Caco-2 (cell line): Measurements from ENCODE around the gene SPPL2B. TPM values are rescaled to one million over a fixed set of nuclear protein-coding genes. Genes with fewer than 3 reads are reported as not detected.
"Not testable (repeated sequence)": the region's sequence is repeated elsewhere in the genome, so short reads cannot be mapped to it uniquely, and the experiment has no call there.

Source experiments
- BruUV-seq: library from RNA; stranded (reverse); fragments of 400-500 nt; replicated peaks from 2 replicates; lab custom pipeline; 2021; lab: Mats Ljungman, UMichigan
- CTCF ChIA-PET: fragments of 300-600 bp; sonication (Branson Sonifier 250); formaldehyde crosslinking; loops from one replicate; lab custom pipeline; 2022; ENCODE audit warnings: antibody characterized with exemption; lab: Charles Lee
- POLR2A ChIA-PET: fragments of 300-600 bp; sonication (Branson Sonifier 250); formaldehyde crosslinking; loops from one replicate; lab custom pipeline; 2022; ENCODE audit warnings: antibody characterized with exemption; lab: Charles Lee
- DNase-seq, 2 experiments: peaks; one replicate each; pipeline versions ENCODE4 v3.0.0 to v3.0.0-alpha.2; 2020 to 2022
- H3K27me3 ChIP-seq: replicated peaks from 2 replicates; pipeline ENCODE4 v1.6.0; 2011; ENCODE audit warnings: low read length; ENCODE audit not compliant: control insufficient read depth, insufficient read depth
- H3K36me3 ChIP-seq: 2 replicates; pipeline ENCODE4 v1.5.1; 2011; ENCODE audit warnings: low read length; ENCODE audit not compliant: control insufficient read depth, insufficient read depth
- H3K4me1 ChIP-seq: fragments of 250-450 bp; sonication (Bioruptor Pico); 2 replicates; pipeline ENCODE4 v1.5.1; 2020; ENCODE audit warnings: mild to moderate bottlenecking
- H3K4me3 ChIP-seq: 2 replicates; pipeline ENCODE4 v1.5.1; 2011; ENCODE audit warnings: low read depth, mild to moderate bottlenecking, control low read depth, low read length
- H3K9me3 ChIP-seq: fragments of 250-450 bp; sonication (Bioruptor Pico); 2 replicates; pipeline ENCODE4 v1.5.1; 2020; ENCODE audit warnings: mild to moderate bottlenecking, moderate library complexity
- H3K27ac Mint-ChIP-seq: one replicate; pipeline ENCODE4 v1.8.0; 2022; ENCODE audit warnings: mixed read lengths; ENCODE audit not compliant: unreplicated experiment
- H3K27me3 Mint-ChIP-seq: one replicate; pipeline ENCODE4 v1.8.0; 2022; ENCODE audit warnings: mixed read lengths; ENCODE audit not compliant: insufficient read depth, unreplicated experiment
- H3K36me3 Mint-ChIP-seq: one replicate; pipeline ENCODE4 v1.8.0; 2022; ENCODE audit warnings: mild to moderate bottlenecking, mixed read lengths; ENCODE audit not compliant: insufficient read depth, unreplicated experiment
- H3K4me1 Mint-ChIP-seq: one replicate; pipeline ENCODE4 v1.8.0; 2022; ENCODE audit warnings: low read depth, mixed read lengths; ENCODE audit not compliant: unreplicated experiment
- H3K4me3 Mint-ChIP-seq: one replicate; pipeline ENCODE4 v1.8.0; 2022; ENCODE audit warnings: mild to moderate bottlenecking, moderate library complexity, mixed read lengths; ENCODE audit not compliant: unreplicated experiment
- H3K9me3 Mint-ChIP-seq: one replicate; pipeline ENCODE4 v1.8.0; 2022; ENCODE audit warnings: mixed read lengths; ENCODE audit not compliant: unreplicated experiment
- CTCF ChIP-seq, 2 experiments: fragments of 200-600 bp in 1 of 2; IDR thresholded peaks; 1 replicate in 1 of 2; 2 replicates in 1 of 2; pipeline versions ENCODE4 v1.5.1 to v1.8.0; 2011 to 2022; ENCODE audit warnings: antibody characterized with exemption in 1 of 2, control low read depth in 1 of 2, inconsistent platforms in 1 of 2, low read depth in 1 of 2, low read length in 1 of 2, mild to moderate bottlenecking in 1 of 2, moderate library complexity in 1 of 2; ENCODE audit not compliant: insufficient read depth in 1 of 2, severe bottlenecking in 1 of 2, unreplicated experiment in 1 of 2
- intact Hi-C: fragments of 100-400 bp; cut with micrococcal nuclease; formaldehyde crosslinking; loops from one replicate; pipeline ENCODE4 v1.10.0; 2022; ENCODE audit not compliant: unreplicated experiment
- total RNA-seq: library from RNA; stranded (reverse); gene quantifications from 2 replicates; pipeline ENCODE4 v1.2.3, GENCODE V29; 2022

Gene SPPL2B
- total RNA-seq, 1 experiment from 2014 or later = 92.3 TPM

GRCh38 chr19:2345794-2346663 is 17.5 kb downstream of the SPPL2B start:
- H3K9me3 ChIP-seq = no peaks in the 10 kb centered on the region
- H3K27me3 Mint-ChIP-seq = no peaks in the 10 kb centered on the region
- no TSS peak for BruUV-seq
- ChIA-PET CTCF (no interaction called here), POLR2A (no interaction called here)
- H3K4me3 Mint-ChIP-seq = no peak overlapping the region
- no peaks in the 10 kb centered on the region for H3K27me3 ChIP-seq
- H3K4me1 ChIP-seq = peaks cover 23% of the 10 kb centered on the region
- peaks cover 1% of the 10 kb centered on the region; the same call in 1 of the 2 replicates for H3K36me3 ChIP-seq
- intact Hi-C loops = no loop called here
- H3K4me3 ChIP-seq = no peak overlapping the region
- H3K27ac Mint-ChIP-seq = no peak overlapping the region
- no peaks in the 10 kb centered on the region for H3K9me3 Mint-ChIP-seq
- no peak for DNase-seq
- H3K36me3 Mint-ChIP-seq = peaks cover 21% of the 10 kb centered on the region
- peaks cover 8% of the 10 kb centered on the region for H3K4me1 Mint-ChIP-seq
- TF ChIP-seq CTCF (IDR thresholded peaks at IDR 0.05; ENCODE audit: insufficient read depth in 1 of 2, low read depth in 1 of 2, low read length in 1 of 2, severe bottlenecking in 1 of 2, unreplicated experiment in 1 of 2) = no peak

GRCh38 chr19:2349818-2350217 is 21.3 kb downstream of the SPPL2B start:
- DNase-seq, H3K27ac Mint-ChIP-seq, H3K9me3 ChIP-seq, H3K4me1 ChIP-seq, H3K27me3 Mint-ChIP-seq, H3K4me1 Mint-ChIP-seq, H3K27me3 ChIP-seq, BruUV-seq, intact Hi-C loops, POLR2A ChIA-PET, H3K9me3 Mint-ChIP-seq, CTCF ChIA-PET, H3K36me3 ChIP-seq, H3K4me3 ChIP-seq, H3K36me3 Mint-ChIP-seq, H3K4me3 Mint-ChIP-seq: not testable (repeated sequence)

GRCh38 chr19:2350656-2351055 is 22.2 kb downstream of the SPPL2B start:
- H3K9me3 Mint-ChIP-seq = no peaks in the 10 kb centered on the region
- Histone ChIP-seq H3K4me3 (no peak overlapping the region), H3K4me1 (no peaks in the 10 kb centered on the region), H3K9me3 (no peaks in the 10 kb centered on the region), H3K27me3 (no peaks in the 10 kb centered on the region), H3K36me3 (no peaks in the 10 kb centered on the region; the same call in none of the 2 replicates)
- peaks cover 5% of the 10 kb centered on the region for H3K4me1 Mint-ChIP-seq
- H3K27me3 Mint-ChIP-seq = no peaks in the 10 kb centered on the region
- ChIA-PET POLR2A (no interaction called here), CTCF (no interaction called here)
- H3K4me3 Mint-ChIP-seq = no peak overlapping the region
- peaks cover 5% of the 10 kb centered on the region for H3K36me3 Mint-ChIP-seq
- no peak for TF ChIP-seq CTCF (IDR thresholded peaks at IDR 0.05; ENCODE audit: insufficient read depth in 1 of 2, low read depth in 1 of 2, low read length in 1 of 2, severe bottlenecking in 1 of 2, unreplicated experiment in 1 of 2)
- no peak overlapping the region for H3K27ac Mint-ChIP-seq
- BruUV-seq = no TSS peak
- DNase-seq = no peak
- intact Hi-C loops = no loop called here
